Transverse colon (tissue), 4 donors: ENCODE results near the gene MYBL2. TPM values are rescaled to one million over a fixed set of nuclear protein-coding genes. Genes with fewer than 3 reads are reported as not detected.

Source experiments
- DNase-seq: peaks from one replicate; pipeline ENCODE4 v3.0.0-alpha.2; 2019
- H3K27ac ChIP-seq, 4 donors: fragments of 200-600 bp; sonication (generic); 2 replicates each; pipeline ENCODE4 v1.5.1; 2016 to 2018; ENCODE audit warnings: inconsistent platforms in 4 of 4
- H3K27me3 ChIP-seq: fragments of 200-600 bp; sonication (generic); 2 replicates; pipeline ENCODE4 v1.5.1; 2017; ENCODE audit warnings: inconsistent platforms
- H3K36me3 ChIP-seq, 4 donors: fragments of 200-600 bp; sonication (generic); 2 replicates each; pipeline ENCODE4 v1.5.1; 2017 to 2019; ENCODE audit warnings: inconsistent platforms in 4 of 4
- H3K4me1 ChIP-seq, 4 donors: fragments of 200-600 bp; sonication (generic); 2 replicates each; pipeline ENCODE4 v1.5.1; 2017 to 2020; ENCODE audit warnings: inconsistent platforms in 4 of 4
- H3K4me3 ChIP-seq, 4 donors: fragments of 200-600 bp; sonication (generic); 1 replicate in 1 of 4; 2 replicates in 3 of 4; pipeline versions ENCODE4 v1.5.1 to v1.6.1; 2017 to 2019; ENCODE audit warnings: inconsistent platforms in 4 of 4
- H3K9me3 ChIP-seq, 2 donors: fragments of 200-600 bp; sonication (generic); 2 replicates each; pipeline ENCODE4 v1.5.1; 2017 to 2019; ENCODE audit warnings: inconsistent platforms in 2 of 2
- EP300 ChIP-seq: sonication (generic); formaldehyde crosslinking; IDR thresholded peaks from one replicate; pipeline ENCODE4 v1.6.1; 2017; ENCODE audit warnings: antibody characterized with exemption, low read depth
- POLR2A ChIP-seq: fragments of 450-650 bp; IDR thresholded peaks from one replicate; pipeline ENCODE4 v1.6.1; 2016; ENCODE audit warnings: antibody characterized with exemption, mild to moderate bottlenecking, moderate library complexity
- POLR2AphosphoS5 ChIP-seq, 3 donors: sonication (generic); formaldehyde crosslinking; IDR thresholded peaks; one replicate each; pipeline ENCODE4 v1.6.1; 2016; ENCODE audit warnings: antibody characterized with exemption in 3 of 3
- WGBS, 2 donors: methylation state at CpG; one replicate each; pipeline ENCODE4 v1.1.5; 2018; ENCODE audit warnings: low coverage in 1 of 2; 5-methylcytosine and 5-hydroxymethylcytosine counted together
- in situ Hi-C, 4 donors: fragments of 200-750 bp; cut with MboI; loops; one replicate each; pipeline versions ENCODE4 v1.15.0 to v1.15.1; 2017; ENCODE audit warnings: low sequenced_read_pairs in 3 of 4, low pct_ligation_motif_present in 1 of 4, low pct_unique_long_range_greater_than_20kb in 1 of 4
- intact Hi-C: fragments of 100-400 bp; cut with DNase I; formaldehyde crosslinking; loops from one replicate; pipeline ENCODE4 v1.15.1; 2023; ENCODE audit warnings: low total_unique reads
- total RNA-seq, 4 donors: library from RNA; depleted of rRNA; stranded (reverse); fragments of >200 nt; gene quantifications; one replicate each; pipeline ENCODE4 v1.1.0, GENCODE V29; 2016
- TF ChIP-seq, protein P1 (sequence below), 5 experiments: fragments of 200-600 bp in 3 of 5; fragments of 450-650 bp in 2 of 5; sonication (generic) in 3 of 5; IDR thresholded peaks; 1 replicate in 2 of 5; 2 replicates in 3 of 5; pipeline ENCODE4 v1.5.1; 2016 to 2017; ENCODE audit warnings: antibody characterized with exemption in 5 of 5, inconsistent platforms in 3 of 5, mild to moderate bottlenecking in 2 of 5, moderate library complexity in 1 of 5

The MYBL2 gene
- total RNA-seq, 4 donors from 2014 or later, result 1.1 to 134 (median 2.2) TPM

DNA sequence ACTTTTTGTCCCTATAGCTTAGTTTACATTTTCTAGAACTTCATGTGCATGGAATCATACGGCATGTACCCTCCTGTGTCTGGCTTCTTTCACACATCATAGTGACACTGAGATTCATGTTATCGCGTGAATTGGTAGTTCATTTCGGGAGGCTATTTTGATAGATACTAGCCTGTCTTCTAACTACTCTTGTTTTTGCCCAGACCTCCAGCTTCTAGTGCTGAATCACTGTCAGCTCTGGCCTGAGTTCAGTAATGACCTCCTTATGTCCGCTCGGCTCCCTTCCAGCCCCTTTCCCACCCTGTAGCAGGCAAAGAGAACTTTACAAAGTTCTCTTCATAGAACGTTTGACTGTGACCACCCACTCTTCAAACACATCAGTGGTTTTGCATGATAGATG lies 14.1 kb downstream of the MYBL2 start:
- H3K4me1 ChIP-seq, result no peaks in the 10 kb centered on the region
- in situ Hi-C loops, result loop anchor here in 1 of 4 donors (10.0 to 25.0 kb wide), 2 partner anchors 146 to 244 kb away; no protein-coding TSS in a partner anchor
- DNase-seq, result no peak
- peak overlapping the region in 3 of 4 donors; percentile 29 to 76 (median 42) for H3K27ac ChIP-seq
- no peak overlapping the region for H3K4me3 ChIP-seq
- intact Hi-C loops, result no loop called here
- WGBS, 2 donors, result 83 to 89% methylated on average over 7 of the region's 7 CpGs
- no peaks in the 10 kb centered on the region for H3K9me3 ChIP-seq
- no peaks in the 10 kb centered on the region for H3K36me3 ChIP-seq
- TF ChIP-seq, protein P1, sequence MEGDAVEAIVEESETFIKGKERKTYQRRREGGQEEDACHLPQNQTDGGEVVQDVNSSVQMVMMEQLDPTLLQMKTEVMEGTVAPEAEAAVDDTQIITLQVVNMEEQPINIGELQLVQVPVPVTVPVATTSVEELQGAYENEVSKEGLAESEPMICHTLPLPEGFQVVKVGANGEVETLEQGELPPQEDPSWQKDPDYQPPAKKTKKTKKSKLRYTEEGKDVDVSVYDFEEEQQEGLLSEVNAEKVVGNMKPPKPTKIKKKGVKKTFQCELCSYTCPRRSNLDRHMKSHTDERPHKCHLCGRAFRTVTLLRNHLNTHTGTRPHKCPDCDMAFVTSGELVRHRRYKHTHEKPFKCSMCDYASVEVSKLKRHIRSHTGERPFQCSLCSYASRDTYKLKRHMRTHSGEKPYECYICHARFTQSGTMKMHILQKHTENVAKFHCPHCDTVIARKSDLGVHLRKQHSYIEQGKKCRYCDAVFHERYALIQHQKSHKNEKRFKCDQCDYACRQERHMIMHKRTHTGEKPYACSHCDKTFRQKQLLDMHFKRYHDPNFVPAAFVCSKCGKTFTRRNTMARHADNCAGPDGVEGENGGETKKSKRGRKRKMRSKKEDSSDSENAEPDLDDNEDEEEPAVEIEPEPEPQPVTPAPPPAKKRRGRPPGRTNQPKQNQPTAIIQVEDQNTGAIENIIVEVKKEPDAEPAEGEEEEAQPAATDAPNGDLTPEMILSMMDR (IDR thresholded peaks at IDR 0.05), result no peak
- TF ChIP-seq EP300 (no peak), POLR2A (no peak), POLR2AphosphoS5 (IDR thresholded peaks at IDR 0.05) (no peak)
- no peaks in the 10 kb centered on the region for H3K27me3 ChIP-seq

DNA sequence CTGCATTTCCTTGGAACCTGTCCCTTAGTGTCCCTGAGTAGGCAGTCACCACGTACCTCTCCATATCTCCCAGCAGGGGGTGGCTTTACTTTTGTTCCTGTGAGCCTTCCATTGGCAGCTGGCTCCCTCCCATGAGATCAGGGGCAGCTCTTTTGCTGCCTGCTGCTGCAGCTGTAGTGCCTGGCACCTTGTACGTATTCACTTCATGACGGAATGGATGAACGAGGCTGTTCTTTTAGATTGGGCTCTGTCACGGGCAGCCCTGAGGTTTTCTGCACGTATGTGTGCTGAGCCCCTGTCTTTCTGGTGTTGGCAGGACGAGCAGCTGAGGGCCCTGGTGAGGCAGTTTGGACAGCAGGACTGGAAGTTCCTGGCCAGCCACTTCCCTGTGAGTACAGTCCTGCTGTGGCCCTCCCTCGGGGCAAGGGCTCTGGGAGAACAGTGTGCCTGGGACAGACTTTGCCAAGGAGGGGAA lies 14.6 kb downstream of the MYBL2 start:
- intact Hi-C loops, result no loop called here
- 71 to 73% methylated on average over 1 to 8 of the region's 8 CpGs for WGBS, 2 donors
- Histone ChIP-seq H3K27ac (peak overlapping the region in 3 of 4 donors; percentile 29 to 76 (median 42)), H3K9me3 (no peaks in the 10 kb centered on the region), H3K4me3 (no peak overlapping the region), H3K4me1 (no peaks in the 10 kb centered on the region), H3K36me3 (no peaks in the 10 kb centered on the region), H3K27me3 (no peaks in the 10 kb centered on the region)
- DNase-seq, result peak; percentile 25
- in situ Hi-C loops, result loop anchor here in 1 of 4 donors (10.0 to 25.0 kb wide), 2 partner anchors 147 to 244 kb away; no protein-coding TSS in a partner anchor
- TF ChIP-seq POLR2AphosphoS5 (IDR thresholded peaks at IDR 0.05), result no peak
- TF ChIP-seq POLR2A, result no peak
- TF ChIP-seq EP300, result no peak

DNA sequence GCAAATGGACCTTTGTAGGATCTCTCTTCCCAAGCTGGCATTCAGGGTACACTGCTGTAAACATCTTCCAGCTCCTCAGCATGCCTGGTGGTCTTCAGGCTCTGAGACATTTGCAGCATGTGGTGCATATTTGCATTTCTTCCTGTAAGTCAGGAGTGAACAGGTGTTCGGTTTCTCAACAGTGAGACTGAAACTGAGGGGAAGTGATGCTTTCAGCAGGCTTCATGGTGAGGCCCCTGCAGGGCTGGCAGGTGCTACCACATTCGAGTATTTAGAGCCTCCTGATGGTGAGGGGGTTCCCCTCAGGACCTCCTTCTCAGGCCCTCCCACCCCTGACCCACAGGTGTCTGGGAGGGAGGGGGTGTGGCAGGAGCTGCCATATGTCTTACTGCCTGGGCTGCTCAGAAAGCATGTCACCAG lies 15.1 kb downstream of the MYBL2 start:
- peak overlapping the region in 3 of 4 donors; percentile 29 to 76 (median 42) for H3K27ac ChIP-seq
- peak; percentile 74 for DNase-seq
- 66% methylated on average over 2 of the region's 2 CpGs; no CpG with 5 or more reads in 1 of the 2 donors for WGBS, 2 donors

DNA sequence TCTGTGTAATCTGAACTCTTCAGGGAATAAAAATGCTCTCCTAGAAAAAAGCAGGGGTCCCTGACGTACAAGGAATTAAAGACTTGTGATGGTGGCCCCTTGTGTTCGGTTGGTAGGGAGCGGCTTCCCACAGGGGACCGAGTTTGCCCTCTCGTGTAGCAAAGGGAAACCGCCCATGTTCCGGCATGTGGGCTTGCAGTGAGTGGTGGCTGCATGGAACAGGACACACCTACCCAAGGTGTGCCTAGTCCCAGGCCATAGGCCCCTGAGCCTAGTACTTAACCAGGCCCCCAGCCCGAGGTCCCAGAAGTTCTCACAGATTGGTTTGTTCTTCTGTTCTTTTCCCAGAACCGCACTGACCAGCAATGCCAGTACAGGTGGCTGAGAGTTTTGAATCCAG lies 15.5 kb downstream of the MYBL2 start:
- Histone ChIP-seq H3K36me3 (no peaks in the 10 kb centered on the region), H3K9me3 (no peaks in the 10 kb centered on the region), H3K27ac (peak overlapping the region in 2 of 4 donors; percentile 20 to 61), H3K27me3 (no peaks in the 10 kb centered on the region), H3K4me3 (no peak overlapping the region), H3K4me1 (no peaks in the 10 kb centered on the region)
- 79 to 83% methylated on average over 5 to 9 of the region's 9 CpGs for WGBS, 2 donors
- TF ChIP-seq POLR2A (no peak), EP300 (no peak), POLR2AphosphoS5 (IDR thresholded peaks at IDR 0.05) (no peak)
- TF ChIP-seq, protein P1 (IDR thresholded peaks at IDR 0.05), result no peak
- intact Hi-C loops, result no loop called here
- in situ Hi-C loops, result loop anchor here in 1 of 4 donors (10.0 to 25.0 kb wide), 2 partner anchors 148 to 245 kb away; no protein-coding TSS in a partner anchor
- DNase-seq, result peak; percentile 38

More for the DNA sequence above, 15.1 kb downstream of the MYBL2 start:
- Histone ChIP-seq H3K27me3 (no peaks in the 10 kb centered on the region), H3K36me3 (no peaks in the 10 kb centered on the region), H3K4me1 (no peaks in the 10 kb centered on the region), H3K4me3 (no peak overlapping the region), H3K9me3 (no peaks in the 10 kb centered on the region)
- in situ Hi-C loops, result loop anchor here in 1 of 4 donors (10.0 to 25.0 kb wide), 2 partner anchors 147 to 245 kb away; no protein-coding TSS in a partner anchor
- intact Hi-C loops, result no loop called here
- TF ChIP-seq EP300, result no peak
- no peak for TF ChIP-seq POLR2A
- TF ChIP-seq POLR2AphosphoS5 (IDR thresholded peaks at IDR 0.05), result peak in 1 of 3 donors; percentile 34
- TF ChIP-seq, protein P1 (IDR thresholded peaks at IDR 0.05), result no peak
